GM12878 (cell line): ENCODE results near the gene CHCHD6. TPM values are rescaled to one million over a fixed set of nuclear protein-coding genes. Genes with fewer than 3 reads are reported as not detected.
A peak's percentile ranks its signal among the peaks of the same experiment; 100 is the strongest.

ENCODE experiments used
- BCL11A ChIP-seq: IDR thresholded peaks from 2 replicates; pipeline ENCODE4 v1.6.1; 2011; ENCODE audit warnings: low read depth, low read length
- CBX3 ChIP-seq: fragments of 200-600 bp; sonication (generic); IDR thresholded peaks from 2 replicates; pipeline ENCODE4 v1.6.1; 2016; ENCODE audit warnings: low read depth, borderline replicate concordance
- CREM ChIP-seq: IDR thresholded peaks from 2 replicates; pipeline ENCODE4 v1.6.1; 2014; ENCODE audit warnings: antibody characterized with exemption, low read depth
- EP300 ChIP-seq, 2 experiments: fragments of 150-350 bp in 1 of 2; IDR thresholded peaks; 2 replicates each; pipeline ENCODE4 v1.6.1; 2011 to 2012; ENCODE audit warnings: low read depth in 2 of 2, low read length in 2 of 2, borderline replicate concordance in 1 of 2, improper control_type of control experiment in 1 of 2, inconsistent platforms in 1 of 2; ENCODE audit not compliant: control insufficient read depth in 1 of 2
- HDAC6 ChIP-seq: fragments of 200-600 bp; sonication (generic); IDR thresholded peaks from one replicate; pipeline ENCODE4 v1.8.0; 2017; ENCODE audit warnings: antibody characterized with exemption; ENCODE audit not compliant: unreplicated experiment
- HDGF ChIP-seq: fragments of 450-650 bp; IDR thresholded peaks from 2 replicates; pipeline ENCODE4 v1.6.1; 2016; ENCODE audit warnings: antibody characterized with exemption
- JUND ChIP-seq: IDR thresholded peaks from 2 replicates; pipeline ENCODE4 v1.6.1; 2012; ENCODE audit warnings: low read depth, mild to moderate bottlenecking, low read length, improper control_type of control experiment, moderate library complexity
- MEF2A ChIP-seq: IDR thresholded peaks from 2 replicates; pipeline ENCODE4 v1.6.1; 2011; ENCODE audit warnings: low read depth, mild to moderate bottlenecking, low read length, moderate library complexity; ENCODE audit not compliant: insufficient read depth
- NFYA ChIP-seq: IDR thresholded peaks from 2 replicates; pipeline ENCODE4 v1.6.1; 2011; ENCODE audit warnings: low read depth, mild to moderate bottlenecking, low read length, improper control_type of control experiment, borderline replicate concordance
- NRF1 ChIP-seq: conservative IDR thresholded peaks from 2 replicates; pipeline ENCODE4 v1.6.1; 2011; ENCODE audit warnings: mild to moderate bottlenecking, low read depth, low read length, improper control_type of control experiment
- PAX5 ChIP-seq: IDR thresholded peaks from 2 replicates; pipeline ENCODE4 v1.6.1; 2011; ENCODE audit warnings: low read depth, low read length, borderline replicate concordance
- POLR2A ChIP-seq: IDR thresholded peaks from 2 replicates; pipeline ENCODE4 v1.6.1; 2011; ENCODE audit warnings: low read depth, mild to moderate bottlenecking, low read length
- RELA ChIP-seq: fragments of 450-650 bp; IDR thresholded peaks from 2 replicates; pipeline ENCODE4 v1.8.0; 2014; ENCODE audit warnings: borderline replicate concordance; ENCODE audit not compliant: partially characterized antibody
- RFX5 ChIP-seq: IDR thresholded peaks from 2 replicates; pipeline ENCODE4 v1.6.1; 2011; ENCODE audit warnings: low read depth, low read length, improper control_type of control experiment
- RUNX3 ChIP-seq: IDR thresholded peaks from 2 replicates; pipeline ENCODE4 v1.6.1; 2012; ENCODE audit warnings: low read length, inconsistent platforms
- SP1 ChIP-seq: IDR thresholded peaks from one replicate; pipeline ENCODE4 v1.6.1; 2011; ENCODE audit warnings: low read depth, low read length
- SRF ChIP-seq, 2 experiments: IDR thresholded peaks; 2 replicates each; pipeline ENCODE4 v1.6.1; 2011; ENCODE audit warnings: low read depth in 2 of 2, low read length in 2 of 2, mild to moderate bottlenecking in 1 of 2, moderate library complexity in 1 of 2
- STAT1 ChIP-seq: fragments of 450-650 bp; conservative IDR thresholded peaks from 2 replicates; pipeline ENCODE4 v1.6.1; 2014; ENCODE audit warnings: antibody characterized with exemption, mild to moderate bottlenecking
- TBL1XR1 ChIP-seq: IDR thresholded peaks from 2 replicates; pipeline ENCODE4 v1.6.1; 2012; ENCODE audit warnings: low read depth, low read length, improper control_type of control experiment
- TCF3 ChIP-seq: IDR thresholded peaks from 2 replicates; pipeline ENCODE4 v1.6.1; 2012; ENCODE audit warnings: low read depth, mild to moderate bottlenecking, low read length, borderline replicate concordance; ENCODE audit not compliant: insufficient read depth
- WRNIP1 ChIP-seq: IDR thresholded peaks from 2 replicates; pipeline ENCODE4 v1.6.1; 2011; ENCODE audit warnings: low read depth, low read length, improper control_type of control experiment, borderline replicate concordance
- ZNF24 ChIP-seq: fragments of 450-650 bp; IDR thresholded peaks from 2 replicates; pipeline ENCODE4 v1.6.1; 2017; ENCODE audit warnings: antibody characterized with exemption, mild to moderate bottlenecking
- ZSCAN29 ChIP-seq: fragments of 450-650 bp; IDR thresholded peaks from 2 replicates; pipeline ENCODE4 v1.6.1; 2017; ENCODE audit warnings: mild to moderate bottlenecking, moderate library complexity
- polyA plus RNA-seq, 11 experiments: library from polyadenylated mRNA; depleted of rRNA in 4 of 11; unstranded in 6 of 11; stranded (reverse) in 5 of 11; fragments of >200 nt; fragmentation: Nextera tagmentation in 4 of 11; fragmentation: Illumina TruSeq in 1 of 11; extraction: Ambion mirVana in 4 of 11; extraction: Trizol in 1 of 11; gene quantifications; 1 replicate in 1 of 11; 2 replicates in 10 of 11; pipeline versions ENCODE4 v1.2.1 to v1.2.3, GENCODE V29; 2011 to 2016; ENCODE audit warnings: inconsistent platforms in 2 of 11, missing spikeins in 2 of 11, low read depth in 1 of 11
- total RNA-seq, 4 experiments: library from RNA; depleted of rRNA in 3 of 4; stranded (reverse); fragments of >200 nt in 3 of 4; fragmentation: Illumina TruSeq in 1 of 4; extraction: Trizol in 1 of 4; gene quantifications; 2 replicates each; pipeline versions ENCODE4 v1.2.1 to v1.2.3, GENCODE V29; 2013 to 2021
- TF ChIP-seq, protein P1 (sequence below): fragments of 450-650 bp; IDR thresholded peaks from 2 replicates; pipeline ENCODE4 v1.6.1; 2016; ENCODE audit warnings: mild to moderate bottlenecking, moderate library complexity, borderline replicate concordance
- TF ChIP-seq, protein P2 (sequence below): IDR thresholded peaks from 2 replicates; pipeline ENCODE4 v1.6.1; 2011; ENCODE audit warnings: mild to moderate bottlenecking, low read depth, low read length, moderate library complexity; ENCODE audit not compliant: insufficient replicate concordance
- TF ChIP-seq, protein P3 (sequence below): fragments of 450-650 bp; IDR thresholded peaks from 2 replicates; pipeline ENCODE4 v1.6.1; 2016; ENCODE audit warnings: mild to moderate bottlenecking

Gene CHCHD6
- total and polyA plus RNA-seq, 10 of the 15 experiments (the other 5 are each of a cell fraction or from before 2014, with no cell fraction given): 2.7 to 16.7 (median 12.3) TPM

DNA sequence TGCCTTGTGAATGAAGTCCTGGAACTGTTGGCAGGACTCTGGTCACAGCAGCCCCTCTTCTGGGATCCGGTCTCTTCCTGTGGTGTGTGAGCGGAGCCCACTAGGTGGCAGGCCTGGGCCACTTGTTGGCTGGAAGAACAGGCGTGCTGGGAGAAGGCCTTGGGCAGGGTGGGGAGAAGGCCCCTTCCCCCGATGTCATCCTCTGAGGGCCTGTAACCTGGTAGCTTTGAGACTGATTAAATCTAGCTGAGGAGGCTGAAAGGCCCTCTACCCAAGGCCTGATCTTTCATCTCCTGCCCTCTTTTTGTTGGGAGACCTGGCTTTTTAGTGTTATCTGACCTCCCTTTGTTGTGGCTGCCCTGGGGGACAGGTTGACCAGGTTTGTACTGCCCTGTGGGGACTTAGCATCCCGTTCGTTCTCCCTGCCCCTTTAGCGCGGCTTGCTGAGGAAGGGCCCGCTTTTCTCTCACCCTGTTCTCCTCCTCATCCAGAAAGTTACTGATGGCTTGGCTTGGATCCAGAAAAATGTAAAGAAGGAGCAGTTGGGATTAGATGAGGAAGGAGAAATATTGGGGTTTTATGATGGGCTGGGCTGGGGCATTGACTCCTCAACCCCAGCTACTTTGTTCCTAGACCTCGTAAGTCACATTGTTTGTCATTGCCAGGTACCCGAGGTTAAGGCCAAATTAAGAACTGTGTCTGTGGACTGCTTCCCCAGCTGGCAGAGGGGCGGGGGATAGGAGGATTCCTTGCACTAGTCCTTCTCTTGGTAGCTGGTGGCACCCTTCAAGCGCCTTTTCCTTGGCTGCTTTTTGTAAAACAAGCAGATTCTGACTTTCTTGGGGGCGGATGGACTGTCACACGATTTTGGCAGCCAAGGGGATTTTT lies 48.5 kb downstream of the CHCHD6 start (continued):
- TF ChIP-seq STAT1: no peak
- TF ChIP-seq RFX5: no peak
- TF ChIP-seq CBX3: no peak
- TF ChIP-seq BCL11A: no peak
- TF ChIP-seq, protein P1, sequence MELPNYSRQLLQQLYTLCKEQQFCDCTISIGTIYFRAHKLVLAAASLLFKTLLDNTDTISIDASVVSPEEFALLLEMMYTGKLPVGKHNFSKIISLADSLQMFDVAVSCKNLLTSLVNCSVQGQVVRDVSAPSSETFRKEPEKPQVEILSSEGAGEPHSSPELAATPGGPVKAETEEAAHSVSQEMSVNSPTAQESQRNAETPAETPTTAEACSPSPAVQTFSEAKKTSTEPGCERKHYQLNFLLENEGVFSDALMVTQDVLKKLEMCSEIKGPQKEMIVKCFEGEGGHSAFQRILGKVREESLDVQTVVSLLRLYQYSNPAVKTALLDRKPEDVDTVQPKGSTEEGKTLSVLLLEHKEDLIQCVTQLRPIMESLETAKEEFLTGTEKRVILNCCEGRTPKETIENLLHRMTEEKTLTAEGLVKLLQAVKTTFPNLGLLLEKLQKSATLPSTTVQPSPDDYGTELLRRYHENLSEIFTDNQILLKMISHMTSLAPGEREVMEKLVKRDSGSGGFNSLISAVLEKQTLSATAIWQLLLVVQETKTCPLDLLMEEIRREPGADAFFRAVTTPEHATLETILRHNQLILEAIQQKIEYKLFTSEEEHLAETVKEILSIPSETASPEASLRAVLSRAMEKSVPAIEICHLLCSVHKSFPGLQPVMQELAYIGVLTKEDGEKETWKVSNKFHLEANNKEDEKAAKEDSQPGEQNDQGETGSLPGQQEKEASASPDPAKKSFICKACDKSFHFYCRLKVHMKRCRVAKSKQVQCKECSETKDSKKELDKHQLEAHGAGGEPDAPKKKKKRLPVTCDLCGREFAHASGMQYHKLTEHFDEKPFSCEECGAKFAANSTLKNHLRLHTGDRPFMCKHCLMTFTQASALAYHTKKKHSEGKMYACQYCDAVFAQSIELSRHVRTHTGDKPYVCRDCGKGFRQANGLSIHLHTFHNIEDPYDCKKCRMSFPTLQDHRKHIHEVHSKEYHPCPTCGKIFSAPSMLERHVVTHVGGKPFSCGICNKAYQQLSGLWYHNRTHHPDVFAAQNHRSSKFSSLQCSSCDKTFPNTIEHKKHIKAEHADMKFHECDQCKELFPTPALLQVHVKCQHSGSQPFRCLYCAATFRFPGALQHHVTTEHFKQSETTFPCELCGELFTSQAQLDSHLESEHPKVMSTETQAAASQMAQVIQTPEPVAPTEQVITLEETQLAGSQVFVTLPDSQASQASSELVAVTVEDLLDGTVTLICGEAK: no peak
- no peak for TF ChIP-seq ZSCAN29
- no peak for TF ChIP-seq PAX5
- TF ChIP-seq EP300 (IDR thresholded peaks at IDR 0.05; ENCODE audit: borderline replicate concordance in 1 of 2, control insufficient read depth in 1 of 2, low read depth in 2 of 2, low read length in 2 of 2): no peak
- TF ChIP-seq NFYA: no peak
- TF ChIP-seq MEF2A: no peak
- no peak for TF ChIP-seq POLR2A
- no peak for TF ChIP-seq NRF1
- TF ChIP-seq, protein P2, sequence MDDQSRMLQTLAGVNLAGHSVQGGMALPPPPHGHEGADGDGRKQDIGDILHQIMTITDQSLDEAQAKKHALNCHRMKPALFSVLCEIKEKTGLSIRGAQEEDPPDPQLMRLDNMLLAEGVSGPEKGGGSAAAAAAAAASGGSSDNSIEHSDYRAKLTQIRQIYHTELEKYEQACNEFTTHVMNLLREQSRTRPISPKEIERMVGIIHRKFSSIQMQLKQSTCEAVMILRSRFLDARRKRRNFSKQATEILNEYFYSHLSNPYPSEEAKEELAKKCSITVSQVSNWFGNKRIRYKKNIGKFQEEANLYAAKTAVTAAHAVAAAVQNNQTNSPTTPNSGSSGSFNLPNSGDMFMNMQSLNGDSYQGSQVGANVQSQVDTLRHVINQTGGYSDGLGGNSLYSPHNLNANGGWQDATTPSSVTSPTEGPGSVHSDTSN: no peak
- no peak for TF ChIP-seq TCF3
- no peak for TF ChIP-seq TBL1XR1
- no peak for TF ChIP-seq JUND
- TF ChIP-seq CREM: no peak
- TF ChIP-seq, protein P3, sequence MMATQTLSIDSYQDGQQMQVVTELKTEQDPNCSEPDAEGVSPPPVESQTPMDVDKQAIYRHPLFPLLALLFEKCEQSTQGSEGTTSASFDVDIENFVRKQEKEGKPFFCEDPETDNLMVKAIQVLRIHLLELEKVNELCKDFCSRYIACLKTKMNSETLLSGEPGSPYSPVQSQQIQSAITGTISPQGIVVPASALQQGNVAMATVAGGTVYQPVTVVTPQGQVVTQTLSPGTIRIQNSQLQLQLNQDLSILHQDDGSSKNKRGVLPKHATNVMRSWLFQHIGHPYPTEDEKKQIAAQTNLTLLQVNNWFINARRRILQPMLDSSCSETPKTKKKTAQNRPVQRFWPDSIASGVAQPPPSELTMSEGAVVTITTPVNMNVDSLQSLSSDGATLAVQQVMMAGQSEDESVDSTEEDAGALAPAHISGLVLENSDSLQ: no peak
- peak; percentile 41 for TF ChIP-seq RELA
- TF ChIP-seq SRF (IDR thresholded peaks at IDR 0.05; ENCODE audit: low read depth in 2 of 2, low read length in 2 of 2): 0 out of 4 replicates have a peak, but pooled peaks of 1 of the 2 experiments have one; percentile 28
- TF ChIP-seq RUNX3: peak; percentile 64
- 0 out of 2 replicates have a peak, but pooled peaks have one; percentile 35 for TF ChIP-seq HDGF
- no peak for TF ChIP-seq ZNF24
- TF ChIP-seq WRNIP1: 0 out of 2 replicates have a peak, but pooled peaks have one; percentile 52
- no peak for TF ChIP-seq SP1
- no peak for TF ChIP-seq HDAC6
